HepG2 (cell line): ENCODE results near the gene CDK11A. TPM values are rescaled to one million over a fixed set of nuclear protein-coding genes. Genes with fewer than 3 reads are reported as not detected.
"Not testable (repeated sequence)": the region's sequence is repeated elsewhere in the genome, so short reads cannot be mapped to it uniquely, and the experiment has no call there.

Experiments
- ATAC-seq: fragments of 200-7000 bp; cut with Tn5 transposase; 3 replicates; pipeline ENCODE4 v1.9.1; 2020; ENCODE audit warnings: mild to moderate bottlenecking, moderate library complexity
- BruUV-seq: library from RNA; stranded (reverse); fragments of 400-500 nt; replicated peaks from 2 replicates; lab custom pipeline; 2021; lab: Mats Ljungman, UMichigan
- CTCF ChIA-PET: fragments of 300-600 bp; formaldehyde crosslinking; extraction: SDS; loops from one replicate; lab custom pipeline; 2021; ENCODE audit warnings: low total read pairs, inconsistent platforms, low intra/inter-chr PET ratio; lab: Yijun Ruan, JAX
- POLR2A ChIA-PET: fragments of 350-600 bp; sonication (Branson Sonifier 250); formaldehyde crosslinking; loops from one replicate; lab custom pipeline; 2020; ENCODE audit warnings: antibody characterized with exemption, inconsistent platforms; lab: Yijun Ruan, JAX
- DNase-seq: peaks from one replicate; pipeline ENCODE4 v3.0.0-alpha.2; 2015; ENCODE audit warnings: low spot score
- FAIRE-seq: peaks from 3 replicates; lab custom pipeline; 2011; peaks lifted over from hg19 to GRCh38; lab: Jason Lieb, UNC
- H2AFZ ChIP-seq: one replicate; pipeline ENCODE4 v1.6.1; 2011; ENCODE audit warnings: low read length, inconsistent platforms
- H3K27ac ChIP-seq: fragments of 300-600 bp; 3 replicates; pipeline ENCODE4 v1.8.0; 2011; ENCODE audit warnings: mixed run types, mild to moderate bottlenecking, mixed read lengths, low read length, inconsistent platforms; ENCODE audit not compliant: insufficient read depth; ENCODE audit errors: extremely low read length
- H3K27me3 ChIP-seq, 2 experiments: fragments of 200-600 bp in 1 of 2; 2 replicates in 1 of 2; 3 replicates in 1 of 2; pipeline versions ENCODE4 v1.6.0 to v1.8.0; 2011; ENCODE audit warnings: low read length in 2 of 2, mild to moderate bottlenecking in 2 of 2, moderate library complexity in 2 of 2, inconsistent platforms in 1 of 2; ENCODE audit not compliant: insufficient read depth in 2 of 2, control insufficient read depth in 1 of 2
- H3K36me3 ChIP-seq, 2 experiments: fragments of 200-600 bp in 1 of 2; replicated peaks in 1 of 2; 2 replicates in 1 of 2; 3 replicates in 1 of 2; pipeline versions ENCODE4 v1.5.1 to v1.8.0; 2011; ENCODE audit warnings: low read length in 2 of 2, inconsistent platforms in 1 of 2; ENCODE audit not compliant: insufficient read depth in 2 of 2, control insufficient read depth in 1 of 2
- H3K4me1 ChIP-seq: 2 replicates; pipeline ENCODE4 v1.5.1; 2012; ENCODE audit warnings: low read length, inconsistent platforms; ENCODE audit not compliant: insufficient read depth
- H3K4me2 ChIP-seq: 2 replicates; pipeline ENCODE4 v1.6.0; 2011; ENCODE audit warnings: low read depth, low read length, inconsistent platforms
- H3K4me3 ChIP-seq, 3 experiments: fragments of 200-600 bp in 1 of 3; sonication (generic), shearing (Covaris generic) in 1 of 3; replicated peaks in 1 of 3; 2 replicates each; pipeline ENCODE4 v1.5.1; 2011 to 2016; ENCODE audit warnings: low read length in 3 of 3, inconsistent platforms in 2 of 3, low read depth in 2 of 3, mild to moderate bottlenecking in 2 of 3, control low read depth in 1 of 3, mixed read lengths in 1 of 3; ENCODE audit not compliant: insufficient read depth in 1 of 3
- H3K79me2 ChIP-seq: one replicate; pipeline ENCODE4 v1.6.1; 2011; ENCODE audit warnings: low read length, inconsistent platforms; ENCODE audit not compliant: insufficient read depth
- H3K9ac ChIP-seq: 2 replicates; pipeline ENCODE4 v1.6.0; 2011; ENCODE audit warnings: mild to moderate bottlenecking, low read depth, low read length, inconsistent platforms; ENCODE audit not compliant: insufficient read depth
- H3K9me3 ChIP-seq: 2 replicates; pipeline ENCODE4 v1.5.1; 2012; ENCODE audit warnings: mild to moderate bottlenecking, low read length
- H4K20me1 ChIP-seq: 2 replicates; pipeline ENCODE4 v1.6.0; 2011; ENCODE audit warnings: inconsistent platforms, mild to moderate bottlenecking, low read length, moderate library complexity; ENCODE audit not compliant: insufficient read depth
- E2F1 ChIP-seq: sonication (generic); formaldehyde crosslinking; IDR thresholded peaks from 2 replicates; pipeline ENCODE4 v1.5.0; 2020; ENCODE audit warnings: missing genetic modification reagents
- E2F2 ChIP-seq: sonication (generic); formaldehyde crosslinking; IDR thresholded peaks from 2 replicates; pipeline ENCODE4 v1.4.0; 2020; ENCODE audit warnings: missing genetic modification reagents, borderline replicate concordance
- HNRNPUL1 ChIP-seq: fragments of 200-400 bp; formaldehyde crosslinking; IDR thresholded peaks from 2 replicates; pipeline ENCODE4 v1.6.1; 2017; ENCODE audit warnings: low read depth, mild to moderate bottlenecking, low read length, moderate library complexity
- JARID2 ChIP-seq: sonication (generic); formaldehyde crosslinking; IDR thresholded peaks from 2 replicates; pipeline ENCODE4 v1.8.1; 2023; ENCODE audit warnings: missing genetic modification reagents, inconsistent platforms; ENCODE audit not compliant: insufficient replicate concordance
- JUND ChIP-seq: sonication (generic); formaldehyde crosslinking; IDR thresholded peaks from 2 replicates; pipeline ENCODE4 v1.8.0; 2022; ENCODE audit warnings: mild to moderate bottlenecking, missing genetic modification reagents
- PAWR ChIP-seq: sonication (generic); formaldehyde crosslinking; IDR thresholded peaks from 2 replicates; pipeline ENCODE4 v1.4.0; 2020; ENCODE audit warnings: missing genetic modification reagents, mild to moderate bottlenecking, borderline replicate concordance
- SKI ChIP-seq: fragments of 450-650 bp; IDR thresholded peaks from one replicate; pipeline ENCODE4 v1.6.1; 2018; ENCODE audit warnings: mild to moderate bottlenecking; ENCODE audit not compliant: partially characterized antibody
- TRIM24 ChIP-seq: sonication (generic); formaldehyde crosslinking; IDR thresholded peaks from 2 replicates; pipeline ENCODE4 v1.8.0; 2022; ENCODE audit warnings: mild to moderate bottlenecking, missing genetic modification reagents
- U2AF1 ChIP-seq: fragments of 200-400 bp; formaldehyde crosslinking; optimal IDR thresholded peaks from 2 replicates; pipeline ENCODE3; 2017; ENCODE audit warnings: mild to moderate bottlenecking, low read depth, low read length
- ZFP62 ChIP-seq: sonication (generic); formaldehyde crosslinking; IDR thresholded peaks from 2 replicates; pipeline ENCODE4 v1.4.0; 2020; ENCODE audit warnings: missing genetic modification reagents
- ZNF773 ChIP-seq: sonication (generic); formaldehyde crosslinking; IDR thresholded peaks from 2 replicates; pipeline ENCODE4 v1.4.0; 2020; ENCODE audit warnings: missing genetic modification reagents, borderline replicate concordance
- WGBS: methylation state at CpG from one replicate; pipeline ENCODE4 v1.1.6; 2017; ENCODE audit warnings: low lambda C conversion rate; 5-methylcytosine and 5-hydroxymethylcytosine counted together
- in situ Hi-C: cut with HindIII; loops from 2 replicates; pipeline ENCODE4 v1.10.0; 2017; ENCODE audit warnings: low pct_unique_long_range_greater_than_20kb; ENCODE audit not compliant: extremely low pct_ligation_motif_present
- intact Hi-C: fragments of 100-400 bp; cut with micrococcal nuclease; formaldehyde crosslinking; loops from one replicate; pipeline ENCODE4 v1.10.0; 2022; ENCODE audit not compliant: unreplicated experiment
- polyA plus RNA-seq, 8 experiments: library from polyadenylated mRNA; depleted of rRNA in 3 of 8; stranded (reverse) in 7 of 8; unstranded in 1 of 8; fragments of >200 nt; fragmentation: Illumina TruSeq in 4 of 8; extraction: Trizol in 4 of 8; gene quantifications; 2 replicates each; pipeline versions ENCODE4 v1.2.1 to v1.2.3, GENCODE V29; 2011 to 2016; ENCODE audit warnings: low read depth in 4 of 8, missing spikeins in 1 of 8, mixed read lengths in 1 of 8; ENCODE audit not compliant: insufficient read depth in 1 of 8
- total RNA-seq, 5 experiments: library from RNA; depleted of rRNA; stranded (reverse); fragments of >200 nt; fragmentation: Illumina TruSeq; extraction: Trizol; gene quantifications; 2 replicates each; pipeline ENCODE4 v1.2.3, GENCODE V29; 2016; ENCODE audit warnings: low read depth in 1 of 5

CDK11A gene
- total and polyA plus RNA-seq, 2 of the 13 experiments (the other 11 are each of a cell fraction or from before 2014, with no cell fraction given), result 11.2 to 17.9 TPM

GRCh38 chr1:1732381-1732780 is 8.2 kb upstream of the CDK11A start:
- intact Hi-C loops, result no loop called here
- ATAC-seq, result no peak
- Histone ChIP-seq H3K4me2 (no peak overlapping the region), H3K27ac (no peak overlapping the region), H4K20me1 (no peaks in the 10 kb centered on the region)
- TF ChIP-seq JARID2, result no peak
- no peak for TF ChIP-seq U2AF1
- TF ChIP-seq E2F2 (CRISPR knock-in tag), result no peak
- TF ChIP-seq HNRNPUL1, result no peak
- TF ChIP-seq E2F1, result no peak
- no peak for TF ChIP-seq PAWR (CRISPR knock-in tag)
- TF ChIP-seq, all 625 proteins: peak for 0
- H3K4me1 ChIP-seq, result no peaks in the 10 kb centered on the region
- H3K27me3 ChIP-seq, result no peaks in the 10 kb centered on the region
- FAIRE-seq (no peak), DNase-seq (no peak)
- in situ Hi-C loops, result no loop called here
- peaks cover 0 to 4% of the 10 kb centered on the region in 2 experiments; a peak in 1 of 5 replicates for H3K36me3 ChIP-seq
- no peaks in the 10 kb centered on the region for H3K9me3 ChIP-seq
- ChIA-PET POLR2A (no interaction called here), CTCF (no interaction called here)
- no peaks in the 10 kb centered on the region for H3K79me2 ChIP-seq
- H2AFZ ChIP-seq, result no peak overlapping the region
- H3K4me3 ChIP-seq, result no peak overlapping the region
- no peak overlapping the region for H3K9ac ChIP-seq
- 89% methylated on average over 11 of the region's 17 CpGs for WGBS
- BruUV-seq, result no TSS peak

- no peaks in the 10 kb centered on the region for H3K4me1 ChIP-seq
- H3K36me3 ChIP-seq, result peaks cover 0 to 4% of the 10 kb centered on the region in 2 experiments; a peak in 1 of 5 replicates
- no peaks in the 10 kb centered on the region for H3K79me2 ChIP-seq
- no peak overlapping the region for H2AFZ ChIP-seq
- H3K9me3 ChIP-seq, result no peaks in the 10 kb centered on the region
- H3K9ac ChIP-seq, result no peak overlapping the region
- BruUV-seq, result no TSS peak
- 96% methylated on average over 14 of the region's 17 CpGs for WGBS
- DNase-seq, result no peak
- no peak overlapping the region for H3K4me2 ChIP-seq
- no peak overlapping the region for H3K27ac ChIP-seq
- ChIA-PET POLR2A (no interaction called here), CTCF (no interaction called here)
- H4K20me1 ChIP-seq, result no peaks in the 10 kb centered on the region
- H3K27me3 ChIP-seq, result no peaks in the 10 kb centered on the region
- no peak overlapping the region for H3K4me3 ChIP-seq
- no peak for TF ChIP-seq JUND
- TF ChIP-seq ZFP62, result no peak
- TF ChIP-seq TRIM24, result no peak
- TF ChIP-seq SKI, result no peak
- TF ChIP-seq ZNF773 (CRISPR knock-in tag), result no peak
- in situ Hi-C loops (no loop called here), intact Hi-C loops (no loop called here)
- no peak for FAIRE-seq
- no peak for ATAC-seq
Observed at GRCh38 chr1:1730870-1731269, 6.7 kb upstream of the CDK11A start.

- DNase-seq, CTCF ChIA-PET, H3K27ac ChIP-seq, H3K4me1 ChIP-seq, POLR2A ChIA-PET, H2AFZ ChIP-seq, H3K9me3 ChIP-seq, intact Hi-C loops, H3K36me3 ChIP-seq, H3K4me3 ChIP-seq, H3K27me3 ChIP-seq, H3K4me2 ChIP-seq, H3K79me2 ChIP-seq, H4K20me1 ChIP-seq, in situ Hi-C loops, FAIRE-seq, H3K9ac ChIP-seq, BruUV-seq: not testable (repeated sequence)
- 83% methylated on average over 1 of the region's 13 CpGs for WGBS
- ATAC-seq, result peak; percentile 23; the same call in 2 of the 3 replicates
Observed at GRCh38 chr1:1730230-1730629, 6.1 kb upstream of the CDK11A start.
